T-helper 1 cell (primary cell): Measurements from ENCODE around the gene SECISBP2L.
A peak's percentile ranks its signal among the peaks of the same experiment; 100 is the strongest.
"Not testable (repeated sequence)": the region's sequence is repeated elsewhere in the genome, so short reads cannot be mapped to it uniquely, and the experiment has no call there.

Experiments used
- DNase-seq, 5 donors: peaks; one replicate each; pipeline ENCODE4 v3.0.0-alpha.2; 2012 to 2020
- total RNA-seq, 4 donors: gene quantifications; one replicate each; lab custom pipeline; 2026; lab: John Stamatoyannopoulos, UW

The SECISBP2L gene, protein sequence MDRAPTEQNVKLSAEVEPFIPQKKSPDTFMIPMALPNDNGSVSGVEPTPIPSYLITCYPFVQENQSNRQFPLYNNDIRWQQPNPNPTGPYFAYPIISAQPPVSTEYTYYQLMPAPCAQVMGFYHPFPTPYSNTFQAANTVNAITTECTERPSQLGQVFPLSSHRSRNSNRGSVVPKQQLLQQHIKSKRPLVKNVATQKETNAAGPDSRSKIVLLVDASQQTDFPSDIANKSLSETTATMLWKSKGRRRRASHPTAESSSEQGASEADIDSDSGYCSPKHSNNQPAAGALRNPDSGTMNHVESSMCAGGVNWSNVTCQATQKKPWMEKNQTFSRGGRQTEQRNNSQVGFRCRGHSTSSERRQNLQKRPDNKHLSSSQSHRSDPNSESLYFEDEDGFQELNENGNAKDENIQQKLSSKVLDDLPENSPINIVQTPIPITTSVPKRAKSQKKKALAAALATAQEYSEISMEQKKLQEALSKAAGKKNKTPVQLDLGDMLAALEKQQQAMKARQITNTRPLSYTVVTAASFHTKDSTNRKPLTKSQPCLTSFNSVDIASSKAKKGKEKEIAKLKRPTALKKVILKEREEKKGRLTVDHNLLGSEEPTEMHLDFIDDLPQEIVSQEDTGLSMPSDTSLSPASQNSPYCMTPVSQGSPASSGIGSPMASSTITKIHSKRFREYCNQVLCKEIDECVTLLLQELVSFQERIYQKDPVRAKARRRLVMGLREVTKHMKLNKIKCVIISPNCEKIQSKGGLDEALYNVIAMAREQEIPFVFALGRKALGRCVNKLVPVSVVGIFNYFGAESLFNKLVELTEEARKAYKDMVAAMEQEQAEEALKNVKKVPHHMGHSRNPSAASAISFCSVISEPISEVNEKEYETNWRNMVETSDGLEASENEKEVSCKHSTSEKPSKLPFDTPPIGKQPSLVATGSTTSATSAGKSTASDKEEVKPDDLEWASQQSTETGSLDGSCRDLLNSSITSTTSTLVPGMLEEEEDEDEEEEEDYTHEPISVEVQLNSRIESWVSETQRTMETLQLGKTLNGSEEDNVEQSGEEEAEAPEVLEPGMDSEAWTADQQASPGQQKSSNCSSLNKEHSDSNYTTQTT
- 71.4 to 96.8 (median 74.2) reads per million in 4 donors for total RNA-seq

DNA sequence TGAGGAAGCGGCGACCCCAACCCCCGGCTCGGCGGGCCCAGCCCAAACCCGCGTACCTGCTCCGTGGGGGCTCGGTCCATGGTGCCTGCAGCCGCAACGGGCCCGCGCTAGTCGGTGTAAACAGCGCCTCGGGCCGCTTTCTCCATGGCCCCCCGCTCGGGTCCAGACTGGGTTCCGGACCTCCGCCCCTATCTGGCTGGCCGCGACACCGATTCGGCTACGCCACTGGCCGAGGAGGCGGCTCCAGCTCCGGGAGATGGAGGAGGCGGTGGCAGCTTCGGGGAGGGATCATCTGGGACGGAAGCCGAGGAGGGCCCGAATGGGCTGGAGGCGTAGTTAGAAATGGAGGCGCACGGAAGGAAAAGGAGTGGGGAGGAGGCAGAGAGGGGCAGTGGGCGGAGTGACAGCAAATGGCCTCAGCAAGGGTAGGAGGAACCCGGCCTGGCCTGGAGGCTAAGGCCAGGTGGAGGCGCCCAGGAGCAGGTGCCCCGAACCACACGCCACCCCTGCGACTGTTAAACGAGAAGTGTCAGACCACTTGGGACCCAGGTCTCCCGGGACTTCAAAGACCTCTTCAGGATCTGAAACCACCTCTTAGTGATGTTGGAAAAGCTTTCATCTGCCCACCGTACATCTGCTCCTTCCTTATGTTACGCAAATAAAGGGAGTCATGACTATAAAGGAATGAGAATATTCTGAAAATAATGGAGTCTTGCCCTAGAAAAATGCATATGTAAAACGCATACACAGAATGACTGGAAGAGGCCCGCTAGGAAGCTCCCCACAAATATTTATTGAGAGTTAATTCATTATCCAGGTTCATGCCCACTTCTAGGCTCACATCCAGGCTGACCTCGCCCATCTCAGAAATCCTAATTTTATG, at the start of gene SECISBP2L:
TSS of gene SECISBP2L (minus strand) at position 227 of the 883 bp plus-strand sequence. CDS start at position 80, 147 bp downstream.
- DNase-seq = peak; percentile 80 to 90 (median 86)

DNA sequence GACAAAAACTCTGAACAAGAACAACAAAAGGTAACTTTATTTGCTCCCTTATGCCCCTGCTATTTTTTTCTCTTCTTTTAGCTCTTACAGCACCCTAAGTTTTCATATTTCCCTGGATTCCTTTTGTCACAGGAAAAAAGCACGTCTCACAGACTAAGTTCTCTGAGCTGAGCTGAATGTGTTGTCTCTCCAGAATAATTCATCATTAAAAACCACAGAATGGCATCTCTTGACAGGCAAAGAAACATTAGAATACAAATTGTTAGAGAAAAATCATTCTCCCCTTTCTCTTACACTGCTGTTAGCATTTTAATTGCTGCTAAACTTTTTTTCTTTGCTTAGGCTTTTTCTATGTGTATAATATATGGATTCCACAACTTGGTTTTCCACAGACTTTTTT, 48.7 kb upstream of the SECISBP2L start:
- no peak for DNase-seq

DNA sequence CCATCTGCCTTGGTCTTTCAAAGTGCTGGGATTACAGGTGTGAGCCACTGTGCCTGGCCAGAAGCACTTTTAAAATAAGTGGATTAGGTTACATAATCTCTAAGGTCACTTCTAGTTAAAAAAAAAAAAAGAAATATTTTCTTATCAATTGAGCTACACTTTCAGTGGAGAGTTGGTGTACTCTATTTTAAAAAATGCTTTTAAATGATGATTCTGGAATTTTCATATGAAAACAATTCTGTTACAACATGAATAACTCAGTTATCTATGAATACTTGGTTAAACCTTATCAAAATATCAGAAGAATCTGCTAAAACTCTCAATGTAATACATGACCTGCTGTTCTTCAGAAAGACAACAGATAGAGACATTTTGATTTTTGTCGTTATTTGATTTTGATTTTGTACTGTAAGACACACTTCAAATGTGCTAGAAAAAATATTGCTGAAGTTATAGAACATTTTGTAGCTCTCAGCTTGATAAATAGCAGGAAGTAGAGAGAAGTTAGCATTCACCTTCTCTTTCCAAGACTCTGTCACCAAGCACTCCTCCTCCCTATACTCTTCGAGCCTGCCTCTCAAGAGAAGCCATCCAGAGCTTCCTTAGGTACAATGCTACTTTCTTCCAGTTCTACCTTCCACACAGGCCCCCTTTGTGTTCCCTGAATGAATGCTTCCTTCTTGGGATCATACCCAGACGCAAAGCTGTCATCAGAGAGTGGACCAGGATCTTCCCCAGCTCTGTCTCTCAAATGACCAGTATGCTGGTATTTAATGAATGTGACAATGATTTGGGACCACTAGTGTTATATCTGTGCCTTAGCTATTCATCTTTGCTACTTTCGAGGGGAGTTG, 47.2 kb upstream of the SECISBP2L start:
- DNase-seq = no peak

DNA sequence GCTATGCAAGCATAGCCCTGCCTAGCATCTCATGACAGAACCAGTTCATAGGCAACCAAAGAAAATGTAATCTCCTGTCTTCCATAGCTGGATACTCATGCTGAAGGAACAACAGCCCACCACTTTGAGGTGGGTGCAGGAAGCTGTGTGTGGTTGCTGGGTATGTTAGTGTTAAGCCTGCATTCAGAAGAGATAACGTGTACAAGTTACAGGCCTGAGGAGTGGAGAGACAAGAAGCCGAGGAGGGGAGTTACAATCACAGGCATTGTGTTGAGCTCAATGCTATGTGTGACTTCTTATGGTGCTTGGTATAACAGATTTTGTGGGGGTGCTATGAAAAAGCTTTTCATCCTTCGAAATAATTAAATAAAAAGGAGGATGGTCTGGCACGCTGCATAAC, 42.8 kb upstream of the SECISBP2L start:
- no peak for DNase-seq

DNA sequence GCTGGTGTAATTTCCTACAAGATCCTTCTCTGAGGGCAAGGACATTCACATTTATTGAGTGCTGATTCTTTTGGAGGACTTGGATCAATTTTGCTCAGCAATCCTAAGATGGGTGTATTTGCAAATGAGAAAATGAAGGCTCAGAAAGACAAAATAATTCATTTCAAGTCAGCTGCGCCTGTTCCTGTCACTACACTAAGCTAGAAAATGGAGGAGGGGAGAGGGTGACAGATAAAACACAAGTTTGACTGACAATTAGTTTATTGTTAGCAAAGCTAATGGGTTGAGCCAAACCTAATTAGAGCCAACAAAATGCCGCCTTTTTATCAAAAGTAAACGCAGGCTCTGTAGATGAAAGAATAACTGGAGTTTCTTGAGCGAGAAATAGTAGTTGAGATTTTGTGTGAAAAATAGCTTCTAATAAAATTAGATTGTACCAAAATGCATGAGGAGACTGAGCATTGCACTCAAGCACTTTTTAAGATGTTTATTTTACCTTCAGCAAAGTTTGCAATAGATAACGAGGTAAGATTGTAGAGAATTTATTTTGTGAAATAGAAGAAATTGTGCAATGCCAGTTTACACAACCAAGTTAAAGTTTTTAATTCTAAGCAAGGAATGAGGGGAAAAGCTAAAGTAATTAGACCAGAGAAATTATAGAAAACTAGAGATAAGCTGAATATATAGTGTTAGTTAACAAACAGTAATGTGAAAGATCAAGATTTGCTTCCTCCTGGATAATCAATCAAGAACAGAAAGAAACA, 39.6 kb upstream of the SECISBP2L start:
- DNase-seq = no peak

DNA sequence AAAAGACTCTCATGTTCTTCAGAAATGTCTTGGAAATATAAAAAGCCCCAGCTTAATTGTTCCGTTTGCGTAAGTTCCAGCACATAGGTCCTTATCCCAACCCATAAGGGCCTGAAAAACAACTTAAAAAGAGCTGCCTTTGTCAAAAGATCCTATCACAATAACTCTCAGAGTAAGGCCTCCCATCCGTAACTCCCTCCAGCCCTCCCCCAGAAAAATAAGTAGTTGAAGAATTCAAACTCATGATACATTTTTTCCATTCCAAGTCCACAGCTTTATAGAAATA, 38.0 kb upstream of the SECISBP2L start:
- DNase-seq = no peak

DNA sequence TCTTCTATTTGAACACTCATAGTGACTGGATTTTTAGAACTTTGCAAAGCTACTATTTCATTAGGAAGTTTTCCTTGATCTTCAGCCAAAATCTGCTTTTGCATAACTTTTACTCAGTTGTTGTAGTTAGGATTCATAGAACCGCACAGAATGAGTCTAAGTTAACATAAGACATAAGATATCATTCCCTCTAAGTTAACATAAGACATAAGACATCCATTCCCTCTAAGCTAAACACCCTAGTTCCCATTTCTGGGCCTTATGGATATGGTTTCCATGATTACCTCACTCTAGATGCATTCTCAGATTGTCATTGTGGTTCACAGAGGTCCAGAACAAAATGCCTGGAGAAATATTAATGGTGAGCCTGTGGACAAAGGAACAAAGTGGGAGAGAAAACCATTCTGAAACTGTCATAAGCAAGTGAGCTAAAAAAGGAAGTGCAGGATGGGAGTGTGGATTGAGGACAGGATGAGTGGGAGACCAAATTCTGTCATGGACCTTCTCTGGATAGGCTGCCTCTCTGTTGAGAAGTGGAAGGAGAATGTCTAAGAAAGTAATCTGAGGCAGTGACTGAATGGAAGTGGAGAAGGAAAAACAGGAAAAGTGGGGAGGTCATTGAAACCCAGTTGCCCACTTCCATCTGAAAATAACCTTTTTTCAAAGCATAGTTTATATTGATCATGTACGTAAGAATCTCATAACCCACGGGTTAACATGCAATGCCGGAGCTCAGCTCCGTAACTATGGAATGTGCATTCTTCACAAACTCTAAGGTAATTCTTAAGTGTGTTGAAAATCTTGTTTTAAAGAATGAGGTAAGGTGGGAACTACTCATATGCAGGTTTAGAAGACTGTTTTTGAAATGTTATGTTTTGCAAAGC, 37.4 kb upstream of the SECISBP2L start:
- no peak for DNase-seq

DNA sequence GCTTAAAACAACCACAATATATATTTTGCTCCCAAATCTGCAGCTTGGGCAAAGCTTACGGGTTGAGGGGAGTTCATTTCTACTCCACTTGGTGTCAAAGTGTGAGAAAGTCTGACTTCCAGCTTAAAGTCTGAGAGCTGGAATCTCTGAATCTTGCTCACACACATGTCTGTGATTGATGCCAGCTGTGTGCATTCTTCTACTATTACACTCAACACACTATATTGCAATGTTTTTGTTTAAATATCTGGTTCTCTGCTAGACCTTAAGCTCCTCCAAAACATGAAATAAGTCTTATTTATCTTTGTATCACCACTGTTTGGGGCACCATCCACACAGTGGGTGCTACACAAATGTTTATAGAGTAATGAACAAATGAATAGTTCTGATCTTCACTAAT, 36.7 kb upstream of the SECISBP2L start:
- no peak for DNase-seq

DNA sequence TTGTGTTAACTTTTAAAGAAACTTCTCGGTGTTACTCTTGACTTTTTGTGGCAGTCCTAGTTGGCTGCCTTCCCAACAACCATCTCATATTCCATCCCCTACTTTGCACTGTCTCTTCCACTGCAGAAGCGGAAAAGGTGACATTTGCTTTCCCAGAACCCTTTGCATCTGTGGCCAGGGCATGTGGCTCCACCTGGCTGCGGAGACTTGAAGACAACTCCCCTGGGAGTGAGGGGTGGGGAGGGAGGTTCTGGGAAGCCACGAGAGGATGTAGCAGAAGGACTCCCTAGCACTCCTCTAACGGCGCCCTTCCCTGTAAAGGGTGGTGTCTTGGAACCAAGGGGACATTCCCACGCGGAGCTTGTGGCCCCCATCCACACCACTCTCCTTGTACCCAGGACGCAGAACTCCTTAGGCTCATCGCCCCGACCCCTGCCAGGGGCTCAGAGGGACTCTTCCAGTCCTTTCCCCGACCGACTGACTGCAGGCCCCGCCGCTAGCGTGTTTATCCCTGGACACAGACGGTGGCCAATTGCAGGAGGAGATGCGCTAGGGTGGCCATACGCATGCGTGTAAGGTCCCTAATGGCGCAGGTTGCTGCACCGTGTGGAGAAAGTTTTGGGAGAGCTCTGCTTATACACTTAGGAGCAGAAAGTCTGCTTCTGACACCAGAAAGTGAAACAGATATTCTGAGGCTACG, 33.2 kb upstream of the SECISBP2L start:
- DNase-seq = no peak

DNA sequence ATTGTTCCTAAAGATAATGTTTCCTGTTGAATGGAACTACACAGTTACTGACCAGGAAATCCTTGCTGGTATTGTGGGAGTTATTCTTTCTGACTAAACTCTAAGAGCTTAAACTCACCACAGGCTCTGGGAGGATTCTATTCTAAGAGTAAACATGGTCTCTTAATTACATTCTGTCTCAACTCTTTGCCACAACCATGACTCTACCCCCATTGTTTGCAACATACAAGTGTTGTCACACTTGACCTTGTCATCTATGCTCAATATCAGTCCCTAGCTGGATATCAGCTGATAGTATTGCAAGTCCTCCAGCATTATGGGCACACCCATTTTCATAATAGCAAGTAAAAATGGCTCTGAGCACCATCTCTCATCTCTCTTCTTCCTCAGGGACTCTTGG, 29.6 kb upstream of the SECISBP2L start:
- DNase-seq = no peak

DNA sequence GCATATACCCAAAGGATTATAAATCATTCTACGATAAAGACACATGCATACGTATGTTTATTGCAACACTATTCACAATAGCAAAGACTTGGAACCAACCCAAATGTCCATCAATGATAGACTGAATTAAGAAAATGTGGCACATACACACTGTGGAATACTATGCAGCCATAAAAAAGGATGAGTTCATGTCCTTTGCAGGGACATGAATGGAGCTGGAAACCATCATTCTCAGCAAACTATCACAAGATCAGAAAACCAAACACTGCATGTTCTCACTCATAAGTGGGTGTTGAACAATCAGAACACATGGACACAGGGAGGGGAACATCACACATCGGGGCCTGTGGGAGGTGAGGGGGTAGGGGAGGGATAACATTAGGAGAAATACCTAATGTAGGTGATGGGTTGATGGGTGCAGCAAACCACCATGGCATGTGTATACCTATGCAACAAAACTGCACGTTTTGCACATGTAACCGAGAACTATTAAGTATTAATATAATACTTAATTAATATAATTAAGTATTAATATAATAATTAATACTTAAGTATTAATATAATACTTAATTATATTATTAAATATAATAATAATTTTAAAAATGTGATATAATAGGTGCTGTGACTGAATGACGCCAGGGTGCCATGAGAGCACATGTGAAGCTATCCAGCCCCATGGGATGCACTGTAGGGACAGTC, 28.5 kb upstream of the SECISBP2L start:
- DNase-seq = not testable (repeated sequence)

DNA sequence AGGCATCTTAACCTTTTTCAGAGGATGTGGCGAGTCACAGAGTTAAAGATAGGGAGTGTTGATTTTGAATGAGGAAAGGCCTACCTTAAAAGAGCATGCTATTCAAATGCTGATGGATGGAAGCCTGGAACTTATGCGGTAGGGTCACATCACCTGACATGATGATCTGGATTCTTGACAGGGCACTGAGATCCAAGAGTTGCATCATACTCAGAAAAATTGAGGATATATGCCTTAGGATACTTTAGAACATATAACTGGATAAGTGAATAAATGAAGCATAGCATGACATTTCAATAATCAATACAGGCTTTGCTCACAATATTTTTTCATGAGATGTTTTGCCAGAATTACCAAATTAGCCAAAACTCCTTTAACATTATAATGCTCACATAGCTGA, 20.1 kb upstream of the SECISBP2L start:
- no peak for DNase-seq

DNA sequence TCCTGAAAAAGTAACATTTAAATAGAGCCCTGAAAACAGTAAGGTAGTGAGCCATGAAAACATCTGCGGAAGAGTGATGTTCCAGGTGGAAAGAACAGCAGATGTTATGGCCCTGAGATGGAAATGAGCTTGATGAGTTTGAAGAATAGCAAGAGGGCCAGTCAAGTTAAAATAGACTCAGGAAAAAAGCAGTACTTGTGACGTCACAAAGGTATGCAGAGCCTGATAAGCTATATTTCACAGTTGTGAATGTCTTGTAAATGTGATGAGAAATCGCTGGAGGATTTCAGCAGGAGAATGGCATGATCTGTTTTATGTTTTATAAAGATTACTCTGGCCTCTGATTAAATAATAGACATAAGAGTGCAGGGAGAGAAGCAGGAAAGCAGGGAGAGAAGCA, 18.6 kb upstream of the SECISBP2L start:
- no peak for DNase-seq

DNA sequence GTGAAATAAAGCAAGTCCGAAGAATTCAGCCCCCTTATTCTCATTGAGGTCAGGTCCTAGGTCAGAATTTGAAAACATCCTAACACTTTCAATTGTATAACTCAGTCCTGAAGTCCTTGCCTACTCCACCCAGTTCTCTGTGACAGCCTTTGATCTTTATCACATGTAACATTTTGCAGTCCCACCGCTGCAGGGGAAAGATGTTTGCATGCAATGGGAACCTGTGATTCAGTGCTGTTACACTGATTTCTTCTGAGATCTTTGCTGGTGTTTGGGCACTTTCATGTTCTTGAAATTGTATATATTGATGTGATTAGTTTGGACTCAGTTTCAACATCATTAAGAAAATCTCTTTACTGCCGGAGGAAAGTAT, 18.0 kb upstream of the SECISBP2L start:
- no peak for DNase-seq

DNA sequence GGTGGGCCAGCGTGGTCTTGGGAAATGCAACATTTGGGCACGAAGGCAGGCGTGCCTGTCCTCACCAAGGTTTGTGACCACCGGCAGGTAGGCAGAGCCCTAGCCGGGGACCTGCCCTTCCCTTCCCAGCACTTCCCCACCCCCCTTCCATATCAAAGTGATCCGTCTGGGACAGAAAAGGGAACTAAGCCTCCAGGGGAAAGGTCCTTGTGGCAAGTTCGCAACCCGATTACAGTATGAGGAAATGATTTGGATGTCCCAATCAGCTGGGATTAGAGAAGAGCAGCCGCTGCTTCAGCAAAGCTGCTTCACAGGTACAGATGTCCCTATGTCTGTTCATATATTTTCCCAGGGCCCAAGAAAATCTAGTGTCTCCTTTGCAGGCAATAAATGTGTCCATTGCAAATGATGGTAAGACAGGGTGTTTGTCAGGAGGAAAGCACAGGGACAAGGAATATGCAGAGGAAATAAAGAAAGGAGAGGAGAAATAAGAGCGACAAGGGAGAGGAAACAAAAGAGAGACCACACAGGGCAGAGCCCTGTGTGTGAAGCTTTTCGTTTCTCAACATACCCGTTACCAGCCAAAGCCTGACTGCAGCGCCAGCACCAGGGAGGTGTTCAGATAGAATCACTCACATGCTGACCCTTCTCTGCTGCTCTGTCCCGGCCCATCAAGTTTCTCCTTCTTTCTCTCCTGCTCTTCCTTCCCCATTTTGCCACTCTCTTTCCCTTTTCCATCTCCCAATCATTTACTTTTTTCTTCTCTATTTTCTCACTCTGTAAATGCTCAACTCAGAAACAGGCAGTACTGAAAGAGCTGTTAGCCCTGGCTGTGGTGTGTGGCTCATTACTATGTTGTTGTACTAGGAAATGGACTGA, 17.4 kb upstream of the SECISBP2L start:
- no peak for DNase-seq

DNA sequence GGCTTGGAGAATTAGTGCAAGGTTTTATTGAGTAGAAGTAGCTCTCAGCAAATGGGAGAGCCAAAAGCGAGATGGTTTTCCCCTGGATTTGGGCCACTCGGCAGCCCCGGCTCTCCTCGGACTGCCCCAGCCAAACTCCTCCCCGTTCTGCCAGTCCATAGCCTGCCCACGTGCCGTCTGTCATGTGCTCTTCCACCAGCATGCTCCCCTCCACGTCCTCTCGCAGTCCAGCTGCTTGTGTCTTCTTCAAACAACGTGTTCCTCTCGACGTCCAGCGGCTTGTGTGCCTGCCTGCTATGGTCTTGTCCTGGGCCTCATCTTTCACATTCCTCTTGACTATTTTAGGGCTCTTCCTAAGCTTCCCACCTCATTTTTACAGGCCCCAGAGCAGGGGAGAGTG, 16.7 kb upstream of the SECISBP2L start:
- no peak for DNase-seq
